Activated CD8-positive, alpha-beta memory T cell treated with anti-CD3 and anti-CD28 coated beads, Interleukin-2, amount 50 U/mL, for 24 hours (primary cell): Measurements from ENCODE around the gene TMEM183A.
A peak's percentile ranks its signal among the peaks of the same experiment; 100 is the strongest.
"Not testable (repeated sequence)": the region's sequence is repeated elsewhere in the genome, so short reads cannot be mapped to it uniquely, and the experiment has no call there.

Experiments used
- DNase-seq: peaks from one replicate; pipeline ENCODE4 v3.0.0-alpha.2; 2020; ENCODE audit errors: extremely low read depth

The TMEM183A gene

DNA sequence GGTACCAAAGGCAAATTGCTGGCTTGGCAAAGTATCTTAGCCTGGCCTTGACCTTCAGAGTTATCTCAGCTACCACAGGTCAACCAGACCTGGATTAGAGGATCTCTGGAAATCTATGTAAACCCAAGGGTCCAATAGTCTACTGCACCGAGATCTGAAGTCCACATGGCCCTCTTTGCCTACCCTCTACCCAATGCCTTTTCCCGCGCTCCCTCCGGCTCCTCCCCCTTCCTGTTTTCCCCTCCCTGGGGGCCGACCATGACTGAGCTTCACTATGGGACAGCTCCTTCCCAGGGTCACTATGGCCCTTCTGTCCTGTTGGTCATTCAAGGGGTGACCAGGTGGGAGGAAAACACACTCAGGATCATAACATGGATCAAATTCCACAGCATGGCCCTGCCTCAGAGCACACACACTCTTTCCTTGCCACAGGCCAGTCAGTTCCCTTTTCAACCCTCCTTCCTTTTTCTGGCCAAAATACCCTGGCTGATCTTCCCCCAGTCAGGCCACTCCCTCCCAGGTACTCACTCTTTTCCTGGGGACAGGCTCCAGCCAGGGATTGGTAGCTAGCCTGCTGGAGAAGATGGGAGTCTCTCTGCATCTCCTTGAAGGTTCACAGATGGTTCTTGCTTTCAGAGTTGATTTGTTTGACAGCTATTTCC is 19.1 kb upstream of the TMEM183A start:
- no peak for DNase-seq

DNA sequence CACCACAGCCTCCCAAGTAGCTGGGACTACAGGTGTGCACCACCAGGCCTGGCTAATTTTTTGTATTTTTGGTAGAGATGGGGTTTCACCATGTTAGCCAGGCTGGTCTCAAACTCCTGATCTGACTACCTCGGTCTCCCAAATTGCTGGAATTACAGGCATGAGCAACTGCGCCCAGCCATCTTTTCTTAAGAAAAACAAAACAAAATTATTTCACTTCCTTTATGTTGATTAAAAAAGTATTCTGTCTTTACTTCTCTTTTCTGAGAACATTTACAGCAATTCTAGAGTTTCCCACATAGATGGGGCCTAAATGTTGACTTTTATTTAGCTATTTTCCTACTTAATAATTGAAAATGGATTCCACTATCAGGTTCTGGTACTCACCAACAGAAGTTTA is 17.3 kb upstream of the TMEM183A start:
- no peak for DNase-seq

DNA sequence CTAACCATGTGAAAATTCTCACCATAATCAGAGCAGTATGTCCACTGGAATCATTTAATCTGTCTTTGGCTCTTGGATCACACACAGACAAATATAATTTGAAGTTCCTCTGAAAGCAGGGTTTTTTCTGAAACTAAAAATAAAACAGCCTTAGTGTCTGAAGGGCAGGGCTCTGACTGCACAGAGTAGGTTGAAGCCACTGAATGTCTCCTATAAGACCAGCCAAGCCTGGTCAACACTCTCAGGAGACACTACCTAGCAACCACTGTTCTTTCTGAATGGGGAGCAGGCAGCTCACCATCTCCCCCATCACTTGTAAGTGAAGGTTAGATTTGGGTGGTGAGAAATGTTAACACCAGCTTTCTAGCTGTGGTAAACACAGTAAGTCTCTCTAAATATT is 16.1 kb upstream of the TMEM183A start:
- DNase-seq, result no peak

DNA sequence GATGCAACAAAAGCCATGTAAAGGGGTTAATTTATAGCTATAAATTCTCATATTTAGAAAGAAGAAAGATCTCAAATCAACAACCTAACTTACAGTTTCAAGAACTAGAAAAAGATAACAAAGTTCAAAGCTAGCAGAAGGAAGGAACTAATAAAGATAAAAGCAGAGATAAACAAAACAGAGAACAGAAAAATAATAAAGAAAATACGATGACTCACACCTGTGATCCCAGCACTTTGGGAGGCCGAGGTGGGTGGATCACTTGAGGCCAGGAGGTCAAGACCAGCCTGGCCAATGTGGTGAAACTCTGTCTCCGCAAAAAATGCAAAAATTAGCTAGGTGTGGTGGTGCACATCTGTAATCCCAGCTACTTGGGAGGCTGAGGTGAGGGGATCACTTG is 12.4 kb upstream of the TMEM183A start:
- DNase-seq, result no peak

DNA sequence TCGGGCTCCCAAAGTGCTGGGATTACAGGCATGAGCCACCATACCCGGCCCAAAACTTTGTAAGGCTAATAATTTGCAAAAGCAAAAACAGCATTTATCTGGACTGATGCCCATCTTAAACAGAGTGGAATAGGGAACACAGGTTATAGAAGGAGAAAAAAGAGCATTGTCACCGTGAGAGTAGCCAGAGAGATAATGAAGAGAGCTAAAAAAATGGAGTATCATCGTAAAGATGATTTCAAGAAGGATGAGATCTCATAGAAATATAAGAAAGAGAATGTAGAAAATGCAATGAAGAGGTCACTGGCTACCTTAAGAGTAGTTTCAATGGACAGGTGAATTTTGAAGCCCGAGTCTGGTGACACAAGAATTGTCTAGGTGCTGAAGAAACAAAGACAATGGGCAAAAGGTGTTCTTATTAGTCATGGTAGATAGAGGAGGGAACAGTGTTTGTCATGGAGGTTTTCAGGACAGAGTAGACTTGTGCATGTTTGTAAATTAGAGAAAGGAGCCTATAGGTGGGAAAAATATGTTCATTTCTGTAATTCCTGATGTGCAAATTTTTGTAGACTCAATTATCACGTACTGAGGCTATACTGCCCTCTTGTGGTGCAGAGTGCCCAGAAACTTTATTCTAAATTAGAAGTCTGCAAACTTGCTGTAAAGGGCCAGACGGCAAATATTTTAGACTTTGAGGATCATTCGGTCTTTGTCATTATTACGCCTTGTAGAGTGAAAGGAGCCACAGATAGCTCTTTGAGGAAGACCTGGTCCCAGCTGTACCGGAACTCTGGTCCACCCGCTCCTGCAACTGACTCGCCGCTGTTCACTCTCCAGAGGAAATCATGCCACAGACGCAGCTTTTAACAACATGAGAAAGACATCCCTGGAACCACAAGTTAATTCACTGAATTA is 8.1 kb upstream of the TMEM183A start:
- peak; percentile 24 for DNase-seq

DNA sequence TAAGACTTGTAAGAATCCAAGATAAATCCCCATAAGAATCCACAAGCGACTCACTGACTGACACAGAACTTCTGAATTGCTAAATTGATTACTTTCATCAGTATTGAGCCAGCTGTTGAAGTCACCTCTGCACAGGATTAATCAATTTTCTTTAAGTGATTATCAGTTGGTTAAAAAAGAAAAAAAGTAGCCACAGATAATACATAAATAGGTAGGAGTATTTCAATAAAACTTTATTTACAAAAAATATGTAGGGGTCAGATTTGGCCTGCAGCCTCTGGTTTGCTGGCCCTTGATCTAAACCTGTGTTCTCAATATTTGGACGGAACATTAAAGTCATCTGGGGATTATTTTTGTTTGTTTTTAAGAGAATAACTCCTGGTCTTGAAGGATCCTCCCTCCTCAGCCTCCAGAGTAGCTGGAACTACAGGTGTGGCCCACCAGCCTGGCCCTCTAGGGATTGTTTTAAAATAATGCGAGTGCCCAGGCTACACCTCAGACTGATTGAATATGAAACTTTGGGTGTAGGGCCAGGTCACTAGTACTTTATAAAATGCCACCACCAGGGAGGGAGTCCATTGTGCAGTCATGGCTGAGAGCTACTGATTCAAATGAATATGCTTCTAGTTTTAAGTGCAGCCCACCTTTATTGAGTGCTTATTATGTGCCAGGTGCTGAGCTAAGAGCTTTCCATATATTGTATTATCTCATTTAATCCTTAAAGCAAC is 6.8 kb upstream of the TMEM183A start:
- DNase-seq, result no peak

DNA sequence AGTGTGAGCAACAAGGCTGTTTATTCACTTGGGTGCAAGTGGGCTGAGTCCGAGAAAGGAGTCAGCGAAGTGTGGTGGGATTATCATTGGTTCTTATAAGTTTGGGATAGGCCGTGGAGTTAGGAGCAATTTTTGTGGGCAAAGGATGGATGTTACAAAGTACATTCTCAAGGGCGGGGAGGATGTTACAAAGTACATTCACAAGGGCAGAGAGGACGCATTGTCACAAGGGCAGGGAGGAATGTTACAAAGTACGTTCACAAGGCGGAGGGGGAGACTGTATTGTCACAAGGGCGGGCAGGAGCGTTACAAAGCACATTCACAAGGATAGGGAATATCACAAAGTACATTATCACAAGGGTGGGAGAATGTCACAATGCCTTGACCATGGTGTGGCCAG is 5.2 kb upstream of the TMEM183A start:
- DNase-seq, result no peak

DNA sequence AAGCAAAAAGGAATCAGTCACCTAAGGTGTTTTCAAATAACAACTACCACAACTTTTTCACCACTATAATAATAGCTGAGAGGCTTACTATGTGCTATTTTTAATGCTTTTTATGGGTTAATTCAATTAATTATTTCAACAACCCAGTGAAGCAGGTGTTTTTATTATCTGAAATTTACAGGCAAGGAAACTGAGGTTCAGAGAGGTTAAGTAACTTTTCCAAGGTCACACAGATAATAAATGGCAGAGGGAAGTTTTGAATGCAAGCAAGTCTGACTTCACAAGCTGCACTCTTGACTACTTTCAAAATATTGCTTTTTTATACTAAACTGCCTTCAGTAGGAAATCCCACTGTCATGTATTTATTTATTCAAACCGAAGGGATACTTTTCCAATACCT is 4.2 kb upstream of the TMEM183A start:
- no peak for DNase-seq

DNA sequence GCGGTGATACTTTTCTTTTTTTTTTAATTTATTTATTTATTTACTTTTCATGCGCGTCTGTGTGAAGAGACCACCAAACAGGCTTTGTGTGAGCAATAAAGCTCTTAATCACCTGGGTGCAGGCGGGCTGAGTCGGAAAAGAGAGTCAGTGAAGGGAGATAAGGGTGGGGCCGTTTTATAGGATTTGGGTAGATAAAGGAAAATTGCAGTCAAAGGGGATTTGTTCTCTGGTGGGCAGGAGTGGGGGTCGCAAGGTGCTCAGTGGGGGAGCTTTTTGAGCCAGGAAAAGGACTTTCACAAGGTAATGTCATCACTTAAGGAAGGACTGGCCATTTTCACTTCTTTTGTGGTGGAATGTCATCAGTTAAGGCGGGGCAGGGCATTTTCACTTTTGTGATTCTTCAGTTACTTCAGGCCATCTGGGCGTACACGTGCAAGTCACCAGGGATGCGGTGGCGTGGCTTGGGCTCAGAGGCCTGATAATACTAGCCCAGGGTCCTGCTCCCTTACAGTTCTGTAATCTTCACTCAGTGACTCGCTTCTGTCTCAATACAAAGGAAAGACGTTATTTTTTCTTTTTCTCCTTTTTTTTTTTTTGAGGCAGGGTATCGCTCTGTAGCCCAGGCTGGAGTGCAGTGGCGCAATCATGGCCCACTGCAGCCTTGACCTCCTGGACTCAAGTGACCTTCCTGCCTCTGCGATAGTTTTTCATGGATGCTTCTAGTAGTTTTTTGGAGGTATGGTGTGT is 1.6 kb upstream of the TMEM183A start:
- not testable (repeated sequence) for DNase-seq

DNA sequence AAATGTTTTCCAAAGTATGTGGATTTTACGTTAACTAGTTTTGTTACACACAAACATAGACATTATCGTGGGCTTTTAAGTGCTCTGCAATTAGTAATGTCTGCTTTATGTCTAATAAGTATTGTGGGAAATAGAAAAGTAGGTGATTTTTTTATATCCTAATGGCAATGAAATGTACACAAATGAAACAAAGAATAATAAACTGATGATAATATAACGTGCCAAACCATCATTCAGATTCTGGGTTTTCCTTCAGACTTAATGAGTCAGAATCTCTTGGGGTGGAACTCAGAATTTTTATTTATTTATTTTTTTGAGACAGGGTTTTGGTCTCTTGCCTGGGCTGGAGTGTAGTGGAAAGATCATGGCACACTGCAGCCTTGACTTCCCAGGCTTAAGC is 2.0 kb downstream of the TMEM183A start:
- no peak for DNase-seq

DNA sequence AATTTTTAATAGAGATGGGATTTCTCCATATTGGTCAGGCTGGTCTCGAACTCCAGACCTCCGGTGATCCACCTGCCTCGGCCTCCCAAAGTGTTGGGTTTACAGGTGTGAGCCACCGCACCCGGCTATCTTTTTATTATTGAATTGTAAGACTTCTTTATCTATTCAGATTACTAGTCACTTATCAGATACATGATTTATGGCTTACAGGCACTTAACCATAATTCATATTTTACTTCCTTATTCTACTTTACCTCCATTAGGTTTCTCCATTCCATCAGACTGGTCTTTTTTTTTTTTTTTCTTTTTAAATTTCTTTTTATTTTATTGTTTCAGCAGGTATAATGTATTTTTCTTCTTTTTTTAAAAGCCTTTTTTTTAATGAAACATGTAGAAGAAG is 4.4 kb downstream of the TMEM183A start:
- no peak for DNase-seq

DNA sequence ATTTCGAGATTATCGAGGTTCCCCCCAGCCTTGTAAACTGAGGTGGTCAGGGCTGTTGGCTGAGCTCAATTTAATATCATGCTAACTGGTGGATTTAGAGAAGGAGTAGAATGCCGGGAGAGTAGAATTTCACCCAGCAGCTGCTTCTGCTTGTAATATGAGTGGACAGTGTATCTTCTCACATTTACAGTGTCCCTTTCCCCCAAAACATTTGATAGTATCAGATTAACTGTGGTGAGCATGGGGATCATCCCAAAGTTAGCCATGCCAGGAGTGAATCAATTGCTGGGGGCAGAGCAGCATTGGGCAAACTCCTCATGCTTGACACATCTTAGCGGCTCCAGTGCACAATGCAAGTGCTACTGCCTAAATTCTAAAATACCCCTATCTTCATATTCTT is 9.9 kb downstream of the TMEM183A start:
- DNase-seq, result no peak

DNA sequence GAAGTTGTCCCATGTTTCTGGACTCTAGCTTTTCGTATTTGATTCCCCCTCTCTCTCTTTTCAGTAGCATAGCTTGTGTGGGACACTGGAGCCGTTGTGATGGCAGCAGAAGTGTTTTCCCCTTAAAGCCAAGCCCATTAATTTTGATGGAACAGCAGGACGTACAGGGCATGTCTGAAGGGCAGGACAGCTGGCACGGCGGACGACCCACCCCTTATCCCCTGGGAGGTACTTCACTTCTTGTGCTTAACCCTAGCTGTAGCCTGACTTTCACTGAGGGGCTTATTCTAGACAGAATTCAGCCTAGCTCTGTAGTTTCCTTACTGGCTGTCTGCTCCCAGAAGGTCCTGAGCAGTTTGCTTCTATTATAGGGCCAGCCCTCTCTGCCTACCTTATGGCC is 10.5 kb downstream of the TMEM183A start:
- DNase-seq, result no peak

DNA sequence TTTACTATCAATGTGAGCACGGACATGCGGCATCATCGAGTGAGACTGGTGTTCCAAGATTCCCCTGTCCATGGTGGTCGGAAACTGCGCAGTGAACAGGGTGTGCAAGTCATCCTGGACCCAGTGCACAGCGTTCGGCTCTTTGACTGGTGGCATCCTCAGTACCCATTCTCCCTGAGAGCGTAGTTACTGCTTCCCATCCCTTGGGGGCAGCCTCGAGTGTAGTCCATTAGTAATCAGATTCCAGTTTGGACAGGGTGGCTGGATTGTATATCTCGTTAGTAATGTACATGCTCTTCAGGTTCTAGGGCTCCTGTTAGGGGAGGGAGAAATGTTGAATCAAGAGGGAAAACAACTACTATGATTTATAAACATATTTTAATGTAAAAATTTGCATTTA is 15.7 kb downstream of the TMEM183A start:
- not testable (repeated sequence) for DNase-seq

DNA sequence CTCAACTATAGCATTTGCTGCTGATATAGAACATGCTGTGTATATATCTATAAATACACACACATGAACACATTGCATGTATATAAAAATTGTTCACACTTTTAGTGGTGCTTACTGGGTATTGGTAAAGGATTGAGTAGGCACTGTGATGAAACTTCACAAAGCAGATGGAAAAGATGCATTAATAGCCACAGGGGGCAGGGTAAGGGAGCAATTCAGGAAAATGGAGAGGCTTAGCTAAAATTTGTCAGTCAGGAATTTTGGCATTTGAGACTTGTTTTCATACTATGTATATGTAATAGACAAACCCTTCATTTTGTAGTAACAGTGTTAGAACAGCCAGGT is 18.5 kb downstream of the TMEM183A start:
- no peak for DNase-seq

DNA sequence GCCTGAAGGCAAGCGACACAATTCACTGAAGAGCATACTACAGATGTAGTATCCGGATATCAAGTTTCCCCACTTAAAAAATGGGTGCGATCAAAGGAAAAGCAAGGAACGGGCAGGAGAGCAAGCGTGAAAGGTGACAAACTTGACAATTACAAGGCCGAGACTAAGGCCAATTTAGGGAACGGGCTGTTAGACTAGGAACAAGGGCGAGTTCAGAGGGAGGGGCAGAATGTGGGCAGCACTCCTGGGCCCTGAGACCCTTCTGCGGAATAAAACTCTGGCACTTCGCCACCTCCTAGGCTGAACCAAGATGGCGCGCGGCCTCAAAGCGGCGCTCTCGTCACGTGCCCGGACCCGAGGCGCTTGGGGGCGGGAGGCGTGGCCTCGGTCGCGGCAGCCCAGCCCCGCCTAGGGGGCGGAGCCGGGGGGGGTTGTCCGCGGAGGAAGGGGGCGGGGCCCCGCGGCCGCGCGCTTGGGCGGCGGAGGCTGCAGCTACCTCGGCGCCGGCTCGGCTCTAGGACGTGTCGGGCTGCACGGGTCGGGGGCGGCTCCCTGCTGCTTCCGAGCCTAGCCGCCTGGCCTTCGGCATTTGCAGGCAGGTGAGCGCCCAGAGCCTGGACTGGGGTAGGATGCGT is 19.0 kb downstream of the TMEM183A start, which contains the start of gene PPFIA4:
Gene PPFIA4 (plus strand): TSS at position 461 of the 635 bp plus-strand sequence. CDS start 12,518 bp downstream, outside the sequence.
- peak; percentile 59 for DNase-seq

DNA sequence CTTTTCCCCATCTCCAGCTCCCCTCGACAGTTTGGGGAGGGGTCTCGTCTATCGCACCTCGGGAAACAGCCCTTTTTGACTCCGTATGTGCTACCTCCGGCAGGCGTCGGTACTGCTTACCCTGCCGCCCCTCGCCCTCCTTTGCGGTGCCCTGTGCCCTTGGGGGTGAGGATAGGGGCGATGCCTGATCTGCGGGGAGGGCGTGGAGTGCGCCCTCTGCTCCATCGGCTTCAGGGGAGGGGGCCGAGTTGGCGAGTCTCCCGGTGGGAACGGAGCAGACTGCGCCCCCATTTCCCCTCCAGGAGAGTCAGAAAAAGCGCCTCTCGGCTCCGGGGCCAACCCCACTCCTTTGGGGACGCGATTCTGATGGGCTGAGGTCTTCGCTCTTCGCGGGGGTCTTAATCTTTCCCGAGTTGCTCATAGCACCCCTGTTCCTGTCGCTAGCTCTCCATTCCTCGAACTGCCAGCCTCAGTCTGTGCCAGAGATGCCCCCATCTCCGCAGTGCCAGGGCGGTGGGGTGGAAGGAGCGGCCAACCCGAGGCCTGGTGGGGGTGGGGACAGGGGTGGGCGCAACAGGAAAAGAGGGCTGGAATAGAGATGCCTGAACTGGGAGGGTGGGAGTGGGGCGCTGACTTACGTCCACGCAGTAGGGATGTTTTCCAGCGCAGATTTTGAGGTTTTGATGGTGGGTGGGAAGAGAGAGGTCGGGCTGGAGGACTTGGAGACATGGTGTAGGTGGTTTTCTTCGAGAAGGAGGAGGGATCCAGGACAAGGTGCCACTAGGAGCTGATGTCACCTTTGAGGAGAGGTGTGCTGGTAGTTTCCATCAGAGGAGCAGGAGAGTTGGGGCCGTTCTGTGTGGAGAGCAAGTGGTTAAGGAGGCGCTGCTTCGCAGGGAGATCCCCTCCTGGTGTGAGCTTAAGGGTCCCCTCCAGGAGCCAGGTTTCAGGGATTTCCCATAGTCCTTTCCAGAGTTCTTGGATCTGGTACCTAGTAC is 19.8 kb downstream of the TMEM183A start:
- DNase-seq, result no peak

DNA sequence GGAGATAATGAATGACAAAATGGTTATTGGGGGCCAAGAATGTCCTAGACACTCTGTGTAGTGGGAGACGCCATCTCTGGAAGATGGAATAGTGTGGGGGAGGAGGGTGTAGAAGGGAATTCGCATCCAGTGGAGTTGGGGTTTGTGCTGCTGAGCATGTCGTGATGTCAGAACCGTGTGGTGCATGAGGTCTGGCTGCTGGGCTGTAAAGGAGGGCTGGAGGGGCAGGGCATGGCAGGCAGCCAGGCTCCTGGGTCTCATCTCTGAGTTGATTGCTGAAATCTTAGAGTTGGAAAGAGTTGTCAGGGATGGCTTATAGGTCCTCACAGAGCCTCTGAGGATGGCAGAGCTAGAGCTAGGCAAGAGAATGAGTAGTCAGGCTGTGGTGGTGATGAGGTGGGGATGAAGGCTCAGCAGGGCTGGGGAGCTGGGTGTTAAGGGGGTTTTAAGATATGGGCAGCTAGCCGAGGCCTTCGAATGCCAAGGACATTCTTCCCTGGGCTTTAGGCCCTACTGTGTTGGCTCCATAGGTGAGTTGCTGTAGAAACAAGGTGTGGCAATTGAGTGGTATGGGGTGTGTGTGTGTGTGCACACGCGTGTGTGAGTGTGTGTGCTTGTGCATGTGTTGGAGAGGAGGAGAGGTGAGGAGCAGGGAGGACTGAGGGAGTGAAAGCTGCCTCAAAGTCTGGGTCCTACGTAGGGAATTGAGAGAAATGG is 21.1 kb downstream of the TMEM183A start:
- DNase-seq, result no peak

DNA sequence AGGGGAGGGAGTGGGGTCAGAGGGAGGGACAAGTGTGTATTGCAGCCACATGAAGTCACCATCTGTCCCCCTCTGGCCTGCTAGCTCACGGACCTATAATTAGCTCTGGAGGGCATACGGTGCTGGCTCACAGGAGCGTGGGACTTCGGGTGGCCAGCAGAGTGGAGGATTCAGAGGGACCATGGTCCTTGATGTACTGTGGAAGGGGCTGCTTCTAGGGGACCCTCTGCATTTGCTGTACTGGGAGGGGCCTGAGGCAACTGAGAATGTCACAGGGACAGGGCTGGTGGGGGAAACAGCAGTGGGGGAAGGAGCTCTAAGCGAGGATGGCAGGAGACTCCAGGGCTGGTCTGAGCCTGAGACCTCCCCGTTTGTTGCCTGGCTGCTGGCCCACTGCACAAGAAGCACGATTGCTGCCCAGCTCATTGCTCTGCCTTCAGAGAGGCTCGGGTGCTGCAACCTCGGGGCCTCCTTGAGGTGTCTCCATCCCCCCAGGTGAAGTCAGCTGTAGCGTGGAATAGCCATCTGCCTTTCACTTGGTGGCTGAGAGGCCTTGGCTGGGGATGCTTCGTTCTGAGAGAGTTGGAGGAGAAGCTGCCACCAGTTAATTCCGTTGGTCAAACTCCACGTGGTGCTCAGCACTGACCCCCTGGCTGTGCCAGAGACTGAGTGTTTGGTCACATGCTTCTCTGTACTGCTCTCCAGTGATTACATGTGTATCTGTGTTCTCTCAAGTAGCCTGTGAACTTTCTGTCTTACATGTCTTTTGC is 21.8 kb downstream of the TMEM183A start:
- no peak for DNase-seq
